Mesothelial cell of epicardium (in vitro differentiated cells): ENCODE measurements around the gene IDUA. TPM values are rescaled to one million over a fixed set of nuclear protein-coding genes. Genes with fewer than 3 reads are reported as not detected.
A peak's percentile ranks its signal among the peaks of the same experiment; 100 is the strongest.
"Not testable (repeated sequence)": the region's sequence is repeated elsewhere in the genome, so short reads cannot be mapped to it uniquely, and the experiment has no call there.

ENCODE experiments used
- DNase-seq, 2 experiments: peaks; one replicate each; pipeline ENCODE4 v3.0.0; 2021; ENCODE audit warnings: low spot score in 2 of 2; ENCODE audit not compliant: unreplicated experiment in 2 of 2
- H3K27ac Mint-ChIP-seq: 2 replicates; pipeline ENCODE4 v1.8.0; 2021; ENCODE audit warnings: mixed read lengths
- H3K27me3 Mint-ChIP-seq: 2 replicates; pipeline ENCODE4 v1.8.0; 2021; ENCODE audit warnings: low read depth, mixed read lengths
- H3K36me3 Mint-ChIP-seq: 2 replicates; pipeline ENCODE4 v1.8.0; 2021; ENCODE audit warnings: mixed read lengths
- H3K4me1 Mint-ChIP-seq: 2 replicates; pipeline ENCODE4 v1.8.0; 2021; ENCODE audit warnings: mixed read lengths
- H3K4me3 Mint-ChIP-seq: 2 replicates; pipeline ENCODE4 v1.8.0; 2021; ENCODE audit warnings: mild to moderate bottlenecking, moderate library complexity, mixed read lengths
- H3K9me3 Mint-ChIP-seq: 2 replicates; pipeline ENCODE4 v1.8.0; 2021; ENCODE audit warnings: mixed read lengths
- total RNA-seq: library from RNA; stranded (reverse); gene quantifications from 3 replicates; pipeline ENCODE4 v1.2.1, GENCODE V29; 2021
- TF ChIP-seq, protein P1 (sequence below): fragments of 200-600 bp; sonication (generic); IDR thresholded peaks from one replicate; pipeline ENCODE4 v1.5.0; 2021; ENCODE audit warnings: antibody characterized with exemption; ENCODE audit not compliant: unreplicated experiment

IDUA gene
- total RNA-seq, 1 donor from 2014 or later, result 68.6 TPM

DNA sequence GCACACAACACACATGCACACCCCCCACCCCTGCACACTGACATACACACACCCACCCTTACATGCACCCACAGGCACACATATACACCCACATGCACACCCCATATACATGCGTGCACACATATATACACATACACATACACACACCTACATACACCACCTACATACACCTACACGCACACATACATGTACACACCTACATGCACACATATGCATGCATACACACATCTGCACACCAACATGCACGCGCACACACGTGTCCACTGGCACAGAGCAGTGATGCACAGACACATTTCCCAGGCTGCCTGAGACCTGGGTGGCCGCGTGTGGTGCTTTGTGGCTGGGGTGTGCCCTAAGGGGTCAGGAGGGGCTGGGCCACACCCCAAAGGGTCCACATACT, 56.3 kb downstream of the IDUA start:
- no peak for DNase-seq

GRCh38 chr4:1043651-1044468, 57.0 kb downstream of the IDUA start:
- TF ChIP-seq, protein P1, sequence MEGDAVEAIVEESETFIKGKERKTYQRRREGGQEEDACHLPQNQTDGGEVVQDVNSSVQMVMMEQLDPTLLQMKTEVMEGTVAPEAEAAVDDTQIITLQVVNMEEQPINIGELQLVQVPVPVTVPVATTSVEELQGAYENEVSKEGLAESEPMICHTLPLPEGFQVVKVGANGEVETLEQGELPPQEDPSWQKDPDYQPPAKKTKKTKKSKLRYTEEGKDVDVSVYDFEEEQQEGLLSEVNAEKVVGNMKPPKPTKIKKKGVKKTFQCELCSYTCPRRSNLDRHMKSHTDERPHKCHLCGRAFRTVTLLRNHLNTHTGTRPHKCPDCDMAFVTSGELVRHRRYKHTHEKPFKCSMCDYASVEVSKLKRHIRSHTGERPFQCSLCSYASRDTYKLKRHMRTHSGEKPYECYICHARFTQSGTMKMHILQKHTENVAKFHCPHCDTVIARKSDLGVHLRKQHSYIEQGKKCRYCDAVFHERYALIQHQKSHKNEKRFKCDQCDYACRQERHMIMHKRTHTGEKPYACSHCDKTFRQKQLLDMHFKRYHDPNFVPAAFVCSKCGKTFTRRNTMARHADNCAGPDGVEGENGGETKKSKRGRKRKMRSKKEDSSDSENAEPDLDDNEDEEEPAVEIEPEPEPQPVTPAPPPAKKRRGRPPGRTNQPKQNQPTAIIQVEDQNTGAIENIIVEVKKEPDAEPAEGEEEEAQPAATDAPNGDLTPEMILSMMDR, result no peak
- peak in 1 of 2 experiments; percentile 64 for DNase-seq
- no peak overlapping the region for H3K27ac Mint-ChIP-seq
- peaks cover 25% of the 10 kb centered on the region for H3K4me1 Mint-ChIP-seq
- H3K27me3 Mint-ChIP-seq, result peaks cover 30% of the 10 kb centered on the region
- H3K4me3 Mint-ChIP-seq, result no peak overlapping the region
- H3K36me3 Mint-ChIP-seq, result no peaks in the 10 kb centered on the region
- no peaks in the 10 kb centered on the region for H3K9me3 Mint-ChIP-seq

More for the DNA sequence above, 56.3 kb downstream of the IDUA start:
- TF ChIP-seq, protein P1, result no peak
- Mint-ChIP-seq H3K9me3 (no peaks in the 10 kb centered on the region), H3K27ac (no peak overlapping the region), H3K4me1 (peaks cover 26% of the 10 kb centered on the region), H3K36me3 (no peaks in the 10 kb centered on the region), H3K4me3 (no peak overlapping the region), H3K27me3 (peaks cover 26% of the 10 kb centered on the region)

DNA sequence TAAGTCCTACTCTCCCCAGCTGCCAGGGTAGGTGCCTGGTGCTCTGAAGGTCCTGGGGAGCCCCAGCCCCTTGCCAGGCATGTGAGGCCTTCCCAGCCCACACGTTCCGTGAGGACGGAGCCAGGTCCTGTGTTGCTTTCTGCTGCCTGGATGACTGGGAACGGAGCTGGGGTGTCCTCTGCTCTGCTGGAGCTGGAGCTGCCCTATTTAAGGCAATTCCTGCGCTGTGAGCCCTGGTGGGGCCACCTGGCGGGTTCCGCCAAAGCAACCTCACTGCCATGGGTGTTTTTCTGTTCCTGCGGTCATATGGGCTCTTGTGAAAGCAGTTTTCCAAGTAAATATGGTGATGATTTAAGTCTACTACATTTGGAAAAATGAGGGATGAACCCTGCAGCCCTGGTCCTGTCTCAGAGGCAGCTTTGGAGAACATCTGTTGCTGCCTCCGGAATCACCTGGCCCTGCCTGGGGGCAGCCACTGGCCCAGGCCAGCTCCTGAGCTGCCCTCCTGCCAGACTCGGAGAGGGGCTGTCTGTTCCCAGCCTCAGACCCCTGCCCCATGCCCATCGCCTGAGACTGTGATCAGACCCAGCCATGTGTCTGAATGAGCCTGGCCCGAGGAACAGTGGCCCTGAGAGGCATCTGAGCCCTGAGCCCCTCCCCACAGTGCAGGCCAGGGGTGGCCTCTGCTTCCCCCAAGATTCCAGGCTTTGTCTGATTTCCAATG, 57.8 kb downstream of the IDUA start:
- no peak overlapping the region for H3K27ac Mint-ChIP-seq
- H3K4me3 Mint-ChIP-seq, result no peak overlapping the region
- no peak for DNase-seq
- TF ChIP-seq, protein P1, result no peak
- peaks cover 21% of the 10 kb centered on the region for H3K4me1 Mint-ChIP-seq
- H3K36me3 Mint-ChIP-seq, result no peaks in the 10 kb centered on the region
- H3K9me3 Mint-ChIP-seq, result no peaks in the 10 kb centered on the region
- H3K27me3 Mint-ChIP-seq, result peaks cover 38% of the 10 kb centered on the region

DNA sequence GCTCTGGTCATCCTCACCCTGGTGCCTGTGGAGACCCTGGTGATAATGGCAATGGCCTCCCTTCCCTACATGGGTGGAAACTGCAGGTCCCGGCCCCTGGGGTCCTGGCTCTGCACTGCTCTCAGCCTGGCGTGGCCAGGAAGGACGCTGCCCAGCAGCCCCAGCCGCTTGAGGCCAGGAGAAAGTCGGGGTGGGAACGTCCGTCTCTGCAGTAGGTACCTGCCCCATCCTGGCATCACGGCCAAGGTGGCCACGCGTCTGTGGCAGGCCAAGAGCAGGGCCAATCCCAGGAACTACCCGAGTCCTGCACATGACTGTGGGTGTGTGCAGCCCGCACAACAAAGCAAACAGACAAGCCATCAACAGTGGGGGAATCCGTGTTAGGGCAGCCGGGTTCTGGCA, 58.4 kb downstream of the IDUA start:
- H3K27ac Mint-ChIP-seq, result no peak overlapping the region
- no peak for DNase-seq
- no peaks in the 10 kb centered on the region for H3K9me3 Mint-ChIP-seq
- H3K27me3 Mint-ChIP-seq, result peaks cover 43% of the 10 kb centered on the region
- H3K4me1 Mint-ChIP-seq, result peaks cover 19% of the 10 kb centered on the region
- TF ChIP-seq, protein P1, result no peak
- no peak overlapping the region for H3K4me3 Mint-ChIP-seq
- H3K36me3 Mint-ChIP-seq, result no peaks in the 10 kb centered on the region

DNA sequence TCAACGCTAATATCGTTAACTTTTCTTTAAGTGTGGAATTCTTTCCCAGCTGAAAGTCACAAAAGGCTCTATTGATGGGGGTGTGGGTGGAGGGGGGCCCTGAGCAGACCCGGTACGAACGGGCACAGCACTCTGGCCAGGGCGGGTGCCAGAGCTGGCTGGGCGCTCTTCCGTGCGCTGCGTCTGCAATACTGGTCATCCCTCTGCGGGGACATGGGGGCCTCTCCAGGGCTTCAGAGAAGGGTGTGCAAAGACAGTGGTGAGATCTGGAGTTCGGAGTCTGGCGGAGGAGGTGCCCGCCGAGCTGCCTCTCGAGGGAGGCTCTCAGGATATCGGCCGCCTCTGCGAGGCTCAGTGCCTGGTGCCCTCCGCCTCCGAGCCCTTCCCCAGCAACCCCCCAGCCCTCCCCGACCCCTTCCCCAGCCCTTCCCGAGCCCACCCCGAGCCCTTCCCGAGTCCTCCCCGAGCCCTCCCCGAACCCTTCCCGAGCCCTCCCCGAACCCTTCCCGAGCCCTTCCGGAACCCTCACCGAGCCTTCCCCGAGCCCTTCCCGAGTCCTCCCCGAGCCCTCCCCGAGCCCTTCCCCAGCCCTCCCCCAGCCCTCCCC, 58.9 kb downstream of the IDUA start:
- TF ChIP-seq, protein P1, result no peak
- H3K36me3 Mint-ChIP-seq, result no peaks in the 10 kb centered on the region
- DNase-seq, result no peak
- H3K27me3 Mint-ChIP-seq, result peaks cover 48% of the 10 kb centered on the region
- no peaks in the 10 kb centered on the region for H3K9me3 Mint-ChIP-seq
- H3K4me1 Mint-ChIP-seq, result peaks cover 17% of the 10 kb centered on the region
- H3K4me3 Mint-ChIP-seq, result no peak overlapping the region
- no peak overlapping the region for H3K27ac Mint-ChIP-seq

- H3K27me3 Mint-ChIP-seq, result peaks cover 57% of the 10 kb centered on the region
- DNase-seq, result peak; percentile 43 to 70
- peaks cover 13% of the 10 kb centered on the region for H3K4me1 Mint-ChIP-seq
- peak overlapping the region; percentile 72 for H3K27ac Mint-ChIP-seq
- H3K9me3 Mint-ChIP-seq, H3K36me3 Mint-ChIP-seq: not testable (repeated sequence)
- H3K4me3 Mint-ChIP-seq, result peak overlapping the region; percentile 52
Observed at GRCh38 chr4:1046581-1047011, 59.8 kb downstream of the IDUA start.
